OCI-LY3 (cell line): ENCODE data around the gene SNAPC5.
"Not testable (repeated sequence)": the region's sequence is repeated elsewhere in the genome, so short reads cannot be mapped to it uniquely, and the experiment has no call there.

Experiments
- H2AFZ ChIP-seq: fragments of 200-600, 300-600 bp; shearing (Covaris generic); 2 replicates; pipeline ENCODE4 v1.6.0; 2014; ENCODE audit warnings: antibody characterized with exemption, low read depth, low read length
- H3K27ac ChIP-seq: fragments of 200-600, 300-600 bp; sonication (generic); 2 replicates; pipeline ENCODE4 v1.5.1; 2014; ENCODE audit warnings: mild to moderate bottlenecking, low read length, moderate library complexity, mixed read lengths
- H3K27me3 ChIP-seq: fragments of 200-600, 300-600 bp; sonication (generic); 2 replicates; pipeline ENCODE4 v1.6.1; 2014; ENCODE audit warnings: low read depth, low read length, mixed read lengths
- H3K36me3 ChIP-seq: fragments of 200-600, 300-600 bp; sonication (generic); replicated peaks from 2 replicates; pipeline ENCODE3; 2014; ENCODE audit warnings: low read depth, low read length, mixed read lengths
- H3K4me1 ChIP-seq: fragments of 300-600, 200-600 bp; sonication (generic); 2 replicates; pipeline ENCODE4 v1.6.1; 2014; ENCODE audit warnings: low read length, mixed read lengths
- H3K4me2 ChIP-seq: fragments of 200-600, 300-600 bp; sonication (generic); 2 replicates; pipeline ENCODE4 v1.6.1; 2014; ENCODE audit warnings: low read length, mixed read lengths
- H3K4me3 ChIP-seq: fragments of 300-600, 200-600 bp; sonication (generic); 2 replicates; pipeline ENCODE4 v1.5.1; 2014; ENCODE audit warnings: antibody characterized with exemption, mild to moderate bottlenecking, low read length, moderate library complexity
- H3K79me2 ChIP-seq: fragments of 300-600, 200-600 bp; shearing (Covaris generic); 2 replicates; pipeline ENCODE4 v1.6.1; 2014; ENCODE audit warnings: mild to moderate bottlenecking, low read length, mixed read lengths
- H3K9ac ChIP-seq: fragments of 300-600, 200-600 bp; shearing (Covaris generic); 2 replicates; pipeline ENCODE4 v1.6.0; 2014; ENCODE audit warnings: mild to moderate bottlenecking, low read length, moderate library complexity
- H3K9me3 ChIP-seq: fragments of 200-600, 300-600 bp; shearing (Covaris generic); 2 replicates; pipeline ENCODE4 v1.6.1; 2014; ENCODE audit warnings: low read length, mixed read lengths; ENCODE audit not compliant: insufficient read depth
- H4K20me1 ChIP-seq: fragments of 200-600, 300-600 bp; sonication (generic); 2 replicates; pipeline ENCODE4 v1.6.1; 2016; ENCODE audit warnings: low read length, mixed read lengths; ENCODE audit not compliant: insufficient read depth
- EZH2phosphoT487 ChIP-seq: fragments of 200-600 bp; shearing (Covaris generic); IDR thresholded peaks from 2 replicates; pipeline ENCODE4 v1.6.1; 2018; ENCODE audit warnings: antibody characterized with exemption, mixed run types, low read depth
- TF ChIP-seq, protein P1 (sequence below): fragments of 200-600, 300-600 bp; sonication (generic); IDR thresholded peaks from 2 replicates; pipeline ENCODE4 v1.5.1; 2014; ENCODE audit warnings: antibody characterized with exemption, low read length, low read depth

SNAPC5 gene

DNA sequence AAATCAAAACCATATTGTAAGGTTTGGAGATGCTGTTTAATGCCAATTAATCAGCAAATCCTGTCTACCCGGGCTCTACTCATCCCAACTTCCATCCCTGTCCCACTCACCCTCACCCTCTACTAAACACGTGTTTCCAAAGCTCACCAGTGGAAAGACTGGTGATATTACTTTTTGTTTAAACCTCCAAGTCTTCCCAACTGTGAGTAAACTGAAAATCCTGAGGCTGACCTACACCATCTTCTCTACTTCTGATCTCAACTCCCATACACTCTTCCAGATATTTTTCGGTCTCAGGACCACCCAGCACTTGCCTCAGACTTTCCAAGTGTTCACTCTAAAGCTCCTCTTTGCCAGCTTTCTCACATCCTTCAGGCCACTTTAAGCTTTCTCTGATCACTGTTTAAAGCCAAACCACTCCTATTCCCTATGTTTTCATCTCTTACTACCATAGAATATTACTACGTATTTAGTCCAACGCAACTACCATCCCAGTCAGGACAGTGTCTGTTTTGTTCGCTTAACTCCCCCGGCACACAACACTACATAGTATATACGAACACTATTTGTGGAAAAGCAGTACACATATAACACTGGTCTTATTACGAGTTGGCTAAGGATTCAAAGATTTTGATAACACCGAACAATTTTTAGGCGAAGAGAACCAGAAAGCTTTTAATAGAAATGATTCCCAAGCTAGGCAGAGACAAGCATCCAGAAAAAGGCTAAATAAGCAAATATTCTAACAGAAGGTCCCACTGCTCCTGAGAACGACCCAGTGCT, 6.4 kb upstream of the SNAPC5 start:
- peaks cover 35% of the 10 kb centered on the region for H3K4me1 ChIP-seq
- H4K20me1 ChIP-seq, result peaks cover 21% of the 10 kb centered on the region
- peak overlapping the region; percentile 92 for H3K4me3 ChIP-seq
- H3K9ac ChIP-seq, result peak overlapping the region; percentile 99
- peaks cover 52% of the 10 kb centered on the region for H3K36me3 ChIP-seq
- TF ChIP-seq, protein P1, sequence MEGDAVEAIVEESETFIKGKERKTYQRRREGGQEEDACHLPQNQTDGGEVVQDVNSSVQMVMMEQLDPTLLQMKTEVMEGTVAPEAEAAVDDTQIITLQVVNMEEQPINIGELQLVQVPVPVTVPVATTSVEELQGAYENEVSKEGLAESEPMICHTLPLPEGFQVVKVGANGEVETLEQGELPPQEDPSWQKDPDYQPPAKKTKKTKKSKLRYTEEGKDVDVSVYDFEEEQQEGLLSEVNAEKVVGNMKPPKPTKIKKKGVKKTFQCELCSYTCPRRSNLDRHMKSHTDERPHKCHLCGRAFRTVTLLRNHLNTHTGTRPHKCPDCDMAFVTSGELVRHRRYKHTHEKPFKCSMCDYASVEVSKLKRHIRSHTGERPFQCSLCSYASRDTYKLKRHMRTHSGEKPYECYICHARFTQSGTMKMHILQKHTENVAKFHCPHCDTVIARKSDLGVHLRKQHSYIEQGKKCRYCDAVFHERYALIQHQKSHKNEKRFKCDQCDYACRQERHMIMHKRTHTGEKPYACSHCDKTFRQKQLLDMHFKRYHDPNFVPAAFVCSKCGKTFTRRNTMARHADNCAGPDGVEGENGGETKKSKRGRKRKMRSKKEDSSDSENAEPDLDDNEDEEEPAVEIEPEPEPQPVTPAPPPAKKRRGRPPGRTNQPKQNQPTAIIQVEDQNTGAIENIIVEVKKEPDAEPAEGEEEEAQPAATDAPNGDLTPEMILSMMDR, result no peak
- TF ChIP-seq EZH2phosphoT487, result no peak
- no peak overlapping the region; the same call in 1 of the 2 replicates for H2AFZ ChIP-seq
- peaks cover 74% of the 10 kb centered on the region for H3K79me2 ChIP-seq
- H3K27me3 ChIP-seq, result no peaks in the 10 kb centered on the region
- H3K9me3 ChIP-seq, result no peaks in the 10 kb centered on the region
- peak overlapping the region; percentile 94 for H3K4me2 ChIP-seq
- peak overlapping the region; percentile 83 for H3K27ac ChIP-seq

DNA sequence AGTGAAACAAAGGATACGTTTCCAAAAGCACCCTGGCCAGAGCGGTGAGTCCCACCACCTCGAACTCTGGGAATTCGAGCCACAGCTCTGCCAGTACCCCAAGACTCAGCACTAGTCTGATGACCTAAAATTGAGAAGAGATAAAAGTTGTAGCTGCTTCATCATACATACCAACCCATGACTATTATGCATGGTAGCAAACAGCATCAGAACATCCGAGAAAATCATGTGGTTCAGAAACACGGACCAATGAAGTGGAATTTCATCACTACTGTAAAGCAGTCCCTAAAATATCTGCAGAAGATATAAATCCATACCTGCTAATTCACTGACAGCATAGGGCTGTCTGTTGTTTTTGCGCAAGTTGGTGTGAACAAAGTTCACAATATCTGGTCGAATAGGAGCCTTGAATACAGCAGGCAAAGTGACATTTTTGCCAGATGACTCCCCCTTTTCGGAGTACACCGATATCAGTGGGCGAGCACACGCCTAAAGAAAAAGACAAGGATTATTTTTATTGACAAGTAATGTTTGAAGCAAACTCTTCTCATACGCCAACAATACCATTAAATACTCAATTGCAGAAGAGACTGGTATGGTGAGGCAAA, 5.6 kb upstream of the SNAPC5 start:
- Histone ChIP-seq H3K36me3 (peaks cover 60% of the 10 kb centered on the region), H3K27ac (peak overlapping the region; percentile 83), H3K4me3 (peak overlapping the region; percentile 92), H4K20me1 (peaks cover 29% of the 10 kb centered on the region), H3K9ac (peak overlapping the region; percentile 99), H3K4me2 (peak overlapping the region; percentile 94), H3K4me1 (peaks cover 30% of the 10 kb centered on the region), H3K79me2 (peaks cover 69% of the 10 kb centered on the region)
- not testable (repeated sequence) for H3K9me3 ChIP-seq, H3K27me3 ChIP-seq, H2AFZ ChIP-seq

DNA sequence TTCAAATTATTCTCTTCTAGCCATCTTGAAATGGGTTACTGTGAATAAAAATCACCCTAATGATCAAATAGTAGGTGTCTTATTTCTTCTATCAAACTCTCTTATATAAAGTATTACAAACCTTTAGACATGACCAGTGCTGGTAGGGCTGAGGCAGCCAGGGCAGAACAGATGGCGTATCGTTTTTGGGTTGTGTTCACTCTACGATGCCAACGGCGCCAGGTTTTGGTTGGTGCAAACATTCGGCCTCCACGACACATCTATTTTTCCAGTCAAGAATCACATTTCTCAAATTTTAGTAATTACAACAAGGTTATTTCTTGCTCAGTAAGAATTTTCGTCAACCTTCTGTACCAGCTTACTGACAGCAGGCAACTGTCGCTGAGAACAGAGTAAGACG, 4.9 kb upstream of the SNAPC5 start:
- peaks cover 32% of the 10 kb centered on the region for H4K20me1 ChIP-seq

DNA sequence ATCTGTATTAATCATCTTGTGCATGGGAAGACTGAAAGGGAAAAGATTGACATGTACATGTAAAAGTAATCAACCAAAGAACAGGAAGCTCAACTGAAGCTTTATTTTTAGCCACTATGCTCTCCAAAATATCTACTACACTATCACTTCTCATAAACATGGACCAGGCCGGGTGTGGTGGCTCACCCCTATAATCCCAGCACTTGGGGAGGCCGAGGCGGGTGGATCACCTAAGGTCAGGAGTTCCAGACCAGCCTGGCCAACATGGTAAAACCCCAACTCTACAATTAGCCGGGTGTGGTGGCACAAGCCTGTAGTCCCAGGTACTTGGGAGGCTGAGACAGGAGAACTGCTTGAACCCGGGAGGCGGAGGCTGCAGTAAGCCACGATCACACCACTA, 2.8 kb upstream of the SNAPC5 start:
- H3K4me2 ChIP-seq, H3K27me3 ChIP-seq, H3K9ac ChIP-seq, H3K9me3 ChIP-seq, H2AFZ ChIP-seq, H3K4me3 ChIP-seq: not testable (repeated sequence)
- Histone ChIP-seq H3K4me1 (peaks cover 27% of the 10 kb centered on the region), H3K79me2 (peaks cover 65% of the 10 kb centered on the region), H3K27ac (0 out of 2 replicates have a peak overlapping the region, but pooled peaks have one; percentile 2), H3K36me3 (peaks cover 71% of the 10 kb centered on the region), H4K20me1 (peaks cover 32% of the 10 kb centered on the region)

More for the DNA sequence above, 4.9 kb upstream of the SNAPC5 start:
- H3K4me2 ChIP-seq, result peak overlapping the region; percentile 94
- peak overlapping the region; percentile 99 for H3K9ac ChIP-seq
- H3K36me3 ChIP-seq, result peaks cover 61% of the 10 kb centered on the region
- H3K27me3 ChIP-seq, result no peaks in the 10 kb centered on the region
- no peaks in the 10 kb centered on the region for H3K9me3 ChIP-seq
- H3K27ac ChIP-seq, result peak overlapping the region; percentile 83
- peaks cover 64% of the 10 kb centered on the region for H3K79me2 ChIP-seq
- peak overlapping the region; percentile 92 for H3K4me3 ChIP-seq
- peaks cover 32% of the 10 kb centered on the region for H3K4me1 ChIP-seq
- no peak overlapping the region for H2AFZ ChIP-seq
- TF ChIP-seq EZH2phosphoT487, result no peak
- TF ChIP-seq, protein P1, result no peak
